GOT3 (cell line): Measurements from ENCODE around the gene ZNF189.

Experiments
- DNase-seq: peaks from one replicate; lab custom pipeline; 2025; ENCODE audit warnings: mixed read lengths; lab: John Stamatoyannopoulos, UW

Gene ZNF189

DNA sequence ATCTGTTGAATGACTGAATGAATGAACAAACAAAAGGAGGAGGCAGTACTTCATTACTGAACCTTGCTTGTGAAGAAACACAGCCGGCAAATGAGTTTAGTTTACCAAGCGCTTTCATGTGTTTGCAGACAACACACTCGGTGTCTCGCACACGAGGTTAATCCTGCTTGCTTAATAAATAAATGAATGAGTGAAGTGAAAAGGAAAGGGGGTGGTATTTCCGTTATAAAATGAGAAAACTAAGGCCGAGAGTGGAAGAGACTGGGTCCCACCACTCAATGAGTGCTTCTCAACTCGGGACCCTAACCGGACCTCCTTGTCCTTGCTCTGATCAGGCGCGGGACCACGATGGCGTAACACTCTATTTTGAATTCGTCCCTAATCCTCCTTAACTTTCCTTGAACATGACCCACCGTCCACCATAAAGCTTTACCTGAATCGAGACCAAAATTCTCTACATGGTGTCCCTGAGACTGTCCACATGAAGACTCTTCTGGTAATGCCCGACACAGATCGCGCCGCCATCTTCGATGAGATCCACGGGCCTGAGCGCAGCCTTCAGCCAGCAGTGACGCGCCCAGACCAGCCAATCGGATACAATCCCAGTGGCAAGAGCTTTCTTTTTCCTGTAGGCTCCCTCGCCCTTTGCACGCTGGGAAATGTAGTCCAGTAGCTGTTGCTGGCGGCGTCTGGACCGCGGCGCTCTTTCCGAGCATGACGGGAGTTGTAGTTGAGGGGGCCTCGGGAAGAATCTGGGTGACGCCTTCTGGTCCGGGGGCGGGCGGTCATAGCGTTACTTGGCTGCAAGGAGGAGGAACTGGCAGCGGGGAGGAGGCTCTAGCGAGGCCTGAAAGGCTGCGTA lies at the start of gene ZNF189, which contains the start of gene MRPL50:
ZNF189 (plus strand) TSS at position 784 of the 862 bp plus-strand sequence. CDS start 306 bp downstream, outside the sequence.
MRPL50 (minus strand) TSS at position 551 of the 862 bp plus-strand sequence; CDS start at position 525, 26 bp downstream.
- DNase-seq: peak; percentile 64

DNA sequence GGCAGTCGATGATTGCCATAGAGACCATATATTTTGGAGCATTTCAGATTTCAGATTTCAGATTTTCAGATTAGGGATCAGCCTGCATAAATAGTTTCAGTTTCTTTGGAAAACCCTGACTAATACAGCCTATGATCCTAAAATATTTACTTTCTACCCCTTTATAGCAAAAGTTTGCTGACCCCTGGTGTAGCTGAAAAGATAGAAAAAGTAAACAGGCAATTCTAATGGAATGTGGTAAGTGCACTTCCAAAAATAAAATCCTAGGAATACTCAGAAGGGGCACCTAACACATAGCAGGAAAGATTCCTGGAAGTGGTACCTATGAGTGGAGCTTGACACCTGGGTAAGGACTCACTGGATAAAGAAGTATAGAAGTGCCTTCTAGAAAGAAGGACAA lies 48.4 kb upstream of the ZNF189 start:
- DNase-seq: no peak

DNA sequence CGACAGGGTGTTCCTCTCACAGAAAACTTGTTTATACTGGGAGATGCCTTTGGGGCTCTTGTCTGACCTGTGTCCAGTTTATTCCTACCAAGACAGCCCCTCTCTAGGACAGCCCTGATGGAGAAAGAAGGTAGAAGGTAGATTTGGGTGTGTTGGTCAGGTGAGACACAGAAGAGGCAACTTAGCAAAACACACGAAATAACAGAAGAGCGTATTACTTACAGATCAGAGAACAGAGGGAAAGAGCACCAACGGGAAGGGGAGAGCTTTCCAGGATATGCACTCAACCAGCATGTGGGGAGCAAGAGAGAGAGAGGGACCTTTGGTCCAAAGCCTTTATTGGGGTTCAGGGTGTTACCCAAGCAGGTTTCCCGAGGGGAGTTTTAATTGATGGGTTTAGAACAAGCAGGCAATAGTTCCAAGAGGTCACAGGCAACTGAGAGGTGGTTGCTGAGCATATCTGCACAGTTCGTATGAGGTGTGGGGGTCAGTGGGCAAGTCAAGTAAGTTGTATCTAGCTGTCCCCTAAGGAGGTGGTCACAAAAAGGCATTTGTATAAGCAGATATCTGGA lies 45.7 kb upstream of the ZNF189 start:
- DNase-seq: no peak

DNA sequence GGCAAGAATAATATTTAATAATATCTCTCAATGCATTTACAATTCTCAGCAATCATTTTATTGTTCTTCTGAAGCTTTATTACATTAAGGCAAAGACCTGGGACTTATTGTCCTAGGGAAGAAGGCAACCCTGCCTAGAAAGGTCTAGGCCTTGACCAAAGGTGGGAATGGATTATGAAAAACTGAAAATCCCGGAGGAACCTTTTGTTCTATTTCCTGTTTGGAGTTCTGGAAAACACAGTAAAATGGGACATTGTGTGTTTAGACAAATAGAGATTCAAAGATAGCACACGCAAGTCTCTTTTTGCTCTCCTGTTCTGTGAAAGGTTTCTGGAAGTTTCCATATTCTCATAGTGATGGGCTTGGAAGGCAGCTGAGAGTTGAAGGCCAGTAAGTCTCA lies 45.0 kb upstream of the ZNF189 start:
- no peak for DNase-seq

DNA sequence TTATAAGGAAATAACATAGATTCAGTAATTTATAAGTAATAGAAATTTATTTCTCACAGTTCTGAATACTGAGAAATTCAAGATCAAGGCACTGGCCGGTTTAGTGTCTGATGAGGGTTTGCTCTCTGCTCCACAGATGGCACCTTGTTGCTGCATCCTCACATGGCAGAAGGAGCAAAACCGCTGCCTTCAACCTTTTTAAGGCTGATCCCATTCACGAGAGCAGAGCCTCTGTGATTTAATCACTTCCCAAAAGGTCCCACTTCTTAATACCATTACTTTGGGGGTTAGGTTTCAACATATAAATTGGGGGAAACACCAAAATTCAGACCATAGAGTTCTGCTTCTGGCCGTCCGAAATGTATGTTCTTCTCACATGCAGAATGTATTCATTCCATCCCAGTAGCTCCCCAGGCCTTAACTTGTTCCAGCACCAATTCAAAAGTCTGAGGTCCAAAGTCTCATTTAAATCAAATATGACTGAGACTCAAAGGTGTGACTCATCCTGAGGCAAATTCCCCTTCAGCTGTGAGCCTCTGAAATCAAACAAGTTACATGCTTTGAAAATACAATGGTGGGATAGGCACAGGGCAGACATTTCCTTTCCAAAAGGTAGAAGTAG lies 44.4 kb upstream of the ZNF189 start:
- DNase-seq: no peak

DNA sequence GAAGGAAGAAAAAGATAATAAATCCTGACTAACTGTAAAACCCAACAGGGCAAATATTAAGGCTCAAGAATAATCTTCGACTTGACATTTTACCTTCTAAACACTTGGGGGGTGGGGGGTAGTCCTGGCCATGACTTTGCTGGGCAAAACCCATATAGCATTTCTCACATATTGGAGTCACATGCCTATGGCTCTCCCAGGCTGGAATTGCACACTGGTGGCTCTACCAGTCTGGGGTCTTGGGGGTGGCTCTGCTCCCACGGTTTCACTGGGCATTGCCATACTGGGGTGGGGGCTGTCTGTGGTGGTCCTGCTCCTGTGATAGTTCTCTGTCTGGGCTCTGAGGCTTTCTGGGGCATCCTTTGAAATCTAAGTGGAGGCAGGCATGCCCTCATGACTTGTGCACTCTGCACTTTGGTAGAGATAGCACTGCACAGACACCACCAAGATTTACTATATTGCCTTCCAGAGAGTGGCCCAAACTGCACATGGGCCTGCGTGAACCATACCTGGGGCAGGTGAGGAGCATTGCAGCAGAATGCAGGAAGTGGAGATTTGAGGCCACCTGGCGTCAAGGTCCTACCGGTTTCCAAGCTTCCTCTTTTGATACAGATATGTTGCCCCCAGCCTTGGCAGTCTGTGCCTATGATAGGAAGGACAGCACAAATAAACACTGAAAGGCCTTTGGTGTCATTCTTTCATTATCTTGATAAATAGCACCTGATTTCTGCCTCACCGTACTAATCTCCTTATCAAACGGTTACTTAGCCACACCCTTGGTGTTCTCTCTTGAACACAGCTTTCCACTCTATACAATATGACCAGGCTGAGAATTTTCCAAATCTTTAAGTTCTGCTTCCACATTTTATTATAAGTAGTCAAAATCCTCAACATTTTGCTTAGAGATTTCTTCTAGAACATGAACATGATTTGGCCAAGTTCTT lies 43.6 kb upstream of the ZNF189 start:
- DNase-seq: no peak

DNA sequence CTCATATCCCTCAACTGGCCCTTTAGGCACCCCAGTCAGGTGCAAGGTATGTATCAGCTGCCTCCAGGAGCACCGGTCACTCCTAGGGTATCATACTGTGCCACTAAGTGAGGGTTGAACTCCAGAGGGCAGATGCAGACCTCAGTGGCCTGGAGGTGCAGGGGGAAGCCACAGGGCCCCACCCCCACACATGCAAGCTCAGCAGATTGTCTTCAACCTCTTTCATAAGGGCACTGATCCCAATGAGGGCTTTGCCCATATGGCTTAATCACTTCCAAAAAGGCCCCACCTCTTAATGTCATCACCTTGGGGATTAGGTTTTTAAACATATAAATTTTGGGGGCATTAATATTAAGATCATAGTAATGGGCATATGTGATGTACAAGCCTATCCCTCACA lies 42.0 kb upstream of the ZNF189 start:
- DNase-seq: no peak

DNA sequence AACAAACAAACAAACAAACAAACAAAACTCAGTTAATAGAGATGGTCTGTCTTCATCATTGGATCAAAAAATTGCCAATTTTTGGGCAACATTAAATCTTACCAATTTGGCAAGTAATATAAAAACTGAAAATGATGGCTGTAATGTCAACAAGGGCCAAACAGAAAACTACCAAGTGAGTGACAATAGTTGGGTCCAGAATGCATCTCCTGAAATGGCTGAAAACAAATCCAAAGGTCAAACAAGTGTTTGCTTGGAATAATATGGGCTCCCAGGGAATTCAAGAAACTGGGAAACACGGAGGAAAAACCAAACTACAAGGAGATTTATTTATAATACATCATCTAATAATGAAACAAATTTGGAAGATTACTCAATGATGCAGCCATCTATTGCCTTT lies 39.0 kb upstream of the ZNF189 start:
- DNase-seq: no peak

DNA sequence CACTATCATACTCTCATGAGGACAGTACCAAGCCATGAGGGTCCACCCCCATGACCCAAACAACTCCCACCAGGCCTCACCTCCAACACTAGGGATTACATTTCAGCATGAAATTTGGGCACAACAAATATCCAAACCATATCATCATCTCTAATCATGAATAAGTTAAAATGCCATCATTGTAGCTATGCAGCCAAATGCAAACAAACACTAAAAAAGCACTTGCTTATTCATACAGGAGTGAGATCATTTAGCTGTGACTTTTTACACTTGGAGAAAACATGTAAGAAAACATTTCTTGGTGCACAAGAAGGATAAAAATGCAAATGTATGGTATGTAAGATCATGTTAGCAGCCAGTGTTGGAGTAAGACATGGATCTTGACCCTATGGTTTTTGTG lies 38.0 kb upstream of the ZNF189 start:
- DNase-seq: no peak

DNA sequence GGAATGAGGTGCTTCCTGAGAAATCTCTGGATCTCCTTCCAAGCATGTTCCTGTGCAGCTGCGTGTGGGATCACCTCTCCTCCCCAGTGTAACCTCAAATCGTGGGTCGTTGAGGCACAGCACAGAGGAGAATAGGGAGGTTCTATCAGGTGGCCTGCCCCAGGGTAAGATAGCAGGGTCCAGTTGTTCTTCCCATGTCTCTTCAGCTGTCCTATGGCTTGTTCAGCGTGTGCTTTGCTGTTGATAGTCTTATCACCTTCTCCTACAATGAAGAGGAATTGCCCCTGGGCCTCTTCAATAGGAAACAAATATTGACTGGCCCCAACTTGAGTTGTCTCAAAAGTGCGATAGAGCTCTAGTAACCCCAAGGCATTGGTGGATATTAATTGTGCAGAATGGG lies 36.2 kb upstream of the ZNF189 start:
- DNase-seq: no peak

DNA sequence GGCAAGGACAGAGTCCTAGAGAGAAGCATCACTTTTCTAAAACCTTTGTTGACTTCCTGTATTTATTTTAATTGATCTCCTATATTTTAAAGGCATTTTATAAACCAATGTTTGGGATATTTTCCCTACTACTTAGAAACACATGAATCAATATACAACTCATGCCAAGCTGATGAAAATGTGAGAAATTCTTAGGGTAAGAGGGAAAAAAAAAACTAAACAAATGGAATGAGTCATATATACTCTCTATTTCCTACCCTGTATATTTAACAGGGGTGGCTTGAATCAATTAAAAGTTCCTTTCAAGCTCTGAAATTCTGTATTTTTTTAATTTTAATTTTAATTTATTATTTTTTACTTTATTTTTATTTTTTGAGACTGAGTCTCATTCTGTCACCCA lies 33.5 kb upstream of the ZNF189 start:
- no peak for DNase-seq

DNA sequence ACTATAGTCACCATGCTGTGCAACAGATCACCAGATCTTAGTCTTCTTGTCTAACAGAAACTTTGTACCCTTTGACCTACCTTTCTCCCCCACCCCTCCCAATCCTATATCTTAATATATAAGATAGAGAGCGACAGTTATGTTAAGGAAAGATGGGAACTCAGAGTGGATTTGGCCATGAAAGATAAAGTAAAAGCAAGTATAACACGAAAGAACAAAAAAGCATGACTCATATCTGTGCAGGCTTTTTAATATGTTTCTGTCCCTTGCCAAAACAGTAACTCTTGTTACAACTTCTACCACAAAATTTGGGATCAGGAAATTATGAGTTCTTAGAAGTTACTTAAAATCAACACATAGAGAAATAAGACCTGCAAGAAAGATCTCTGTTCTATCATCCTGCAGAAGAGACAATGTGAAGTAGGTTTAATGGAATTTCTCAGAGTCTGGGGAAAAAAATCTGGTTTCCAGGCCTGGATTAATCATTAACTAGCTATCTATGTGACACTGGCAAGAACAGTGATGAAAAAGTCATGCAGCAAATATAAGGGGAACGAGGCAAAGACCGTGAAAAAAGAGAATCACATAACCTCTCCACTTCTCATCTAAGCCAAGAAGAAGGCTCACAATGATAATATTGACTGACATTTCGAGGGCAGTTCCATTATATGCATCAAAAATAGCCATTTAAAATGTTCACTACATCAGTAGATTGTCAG lies 32.5 kb upstream of the ZNF189 start:
- DNase-seq: no peak

DNA sequence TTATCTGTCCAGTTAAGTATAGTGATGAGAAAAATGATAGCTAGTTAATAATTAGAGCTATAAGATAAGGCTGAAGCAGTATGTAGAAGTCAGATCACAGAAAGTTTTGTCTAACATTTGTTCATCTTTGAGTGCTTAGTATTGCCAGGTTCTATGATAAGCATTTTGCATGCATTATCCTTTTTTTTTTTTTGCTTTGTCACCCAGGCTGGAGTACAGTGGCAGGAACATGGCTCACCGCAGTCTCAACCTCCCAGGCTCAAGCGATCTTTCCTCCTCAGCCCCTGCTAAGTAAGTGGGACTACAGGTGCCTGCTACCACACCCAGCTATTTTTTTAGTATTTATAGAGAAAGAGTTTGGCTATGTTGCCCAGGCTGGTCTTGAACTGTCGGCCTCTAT lies 31.3 kb upstream of the ZNF189 start:
- DNase-seq: no peak

DNA sequence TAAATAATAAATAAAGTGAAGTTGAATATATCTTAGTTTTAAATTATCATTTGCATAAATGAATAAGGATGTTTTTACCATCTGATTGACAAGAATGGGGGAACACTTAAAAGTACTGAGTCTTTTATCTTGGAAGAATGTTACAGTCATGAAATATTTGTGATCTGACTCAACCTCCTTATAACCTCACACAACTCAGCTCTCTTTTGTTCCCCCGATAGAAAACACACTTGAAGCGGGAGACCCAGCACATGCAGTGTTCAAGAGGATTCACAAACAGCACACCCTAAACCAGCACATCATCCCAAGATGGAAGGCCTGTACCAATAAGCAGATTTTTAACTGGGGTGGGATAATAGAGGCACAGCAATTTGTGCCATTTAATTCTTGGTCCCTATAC lies 29.4 kb upstream of the ZNF189 start:
- no peak for DNase-seq

DNA sequence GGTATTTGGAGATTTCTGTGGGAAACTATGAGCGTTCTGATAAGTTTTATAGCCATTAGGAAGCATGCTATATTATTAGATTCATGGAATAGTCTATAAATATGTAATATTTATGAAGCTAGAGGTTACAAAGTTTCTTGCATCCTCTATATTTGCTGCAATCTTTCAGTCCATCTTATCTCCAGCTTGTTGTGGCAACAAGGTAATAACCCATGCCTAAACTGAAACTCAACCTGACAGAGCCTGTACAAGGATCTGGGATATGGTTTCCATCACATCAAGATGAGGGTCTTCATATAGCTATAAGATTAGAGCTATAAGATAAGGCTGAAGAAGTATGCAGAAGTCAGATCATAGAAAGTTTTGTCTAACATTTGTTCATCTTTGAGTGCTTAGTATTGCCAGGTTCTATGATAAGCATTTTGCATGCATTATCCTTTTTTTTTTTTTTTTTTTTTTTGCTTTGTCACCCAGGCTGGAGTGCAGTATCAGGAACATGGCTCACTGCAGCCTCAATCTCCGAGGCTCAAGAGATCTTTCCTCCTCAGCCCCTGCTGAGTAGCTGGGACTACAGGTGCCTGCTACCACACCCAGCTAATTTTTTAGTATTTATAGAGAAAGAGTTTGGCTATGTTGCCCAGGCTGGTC lies 28.6 kb upstream of the ZNF189 start:
- DNase-seq: no peak

DNA sequence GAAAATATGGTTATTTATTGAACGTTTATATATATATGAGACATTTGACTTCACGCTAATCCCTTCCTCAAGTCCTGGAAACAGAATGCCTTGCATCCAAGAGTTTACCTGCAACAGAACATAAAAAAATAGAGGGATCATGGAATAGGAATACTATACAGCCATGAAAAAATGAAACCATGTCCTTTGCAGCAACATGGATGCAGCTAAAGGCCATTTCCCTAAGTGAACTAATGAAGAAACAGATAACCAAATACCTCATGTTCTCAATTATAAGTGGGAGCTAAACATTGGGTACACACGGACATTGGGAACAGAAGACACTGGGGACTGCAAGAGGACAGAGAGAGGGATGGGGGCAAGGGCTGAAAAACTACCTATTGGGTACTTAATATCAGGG lies 26.8 kb upstream of the ZNF189 start:
- no peak for DNase-seq

DNA sequence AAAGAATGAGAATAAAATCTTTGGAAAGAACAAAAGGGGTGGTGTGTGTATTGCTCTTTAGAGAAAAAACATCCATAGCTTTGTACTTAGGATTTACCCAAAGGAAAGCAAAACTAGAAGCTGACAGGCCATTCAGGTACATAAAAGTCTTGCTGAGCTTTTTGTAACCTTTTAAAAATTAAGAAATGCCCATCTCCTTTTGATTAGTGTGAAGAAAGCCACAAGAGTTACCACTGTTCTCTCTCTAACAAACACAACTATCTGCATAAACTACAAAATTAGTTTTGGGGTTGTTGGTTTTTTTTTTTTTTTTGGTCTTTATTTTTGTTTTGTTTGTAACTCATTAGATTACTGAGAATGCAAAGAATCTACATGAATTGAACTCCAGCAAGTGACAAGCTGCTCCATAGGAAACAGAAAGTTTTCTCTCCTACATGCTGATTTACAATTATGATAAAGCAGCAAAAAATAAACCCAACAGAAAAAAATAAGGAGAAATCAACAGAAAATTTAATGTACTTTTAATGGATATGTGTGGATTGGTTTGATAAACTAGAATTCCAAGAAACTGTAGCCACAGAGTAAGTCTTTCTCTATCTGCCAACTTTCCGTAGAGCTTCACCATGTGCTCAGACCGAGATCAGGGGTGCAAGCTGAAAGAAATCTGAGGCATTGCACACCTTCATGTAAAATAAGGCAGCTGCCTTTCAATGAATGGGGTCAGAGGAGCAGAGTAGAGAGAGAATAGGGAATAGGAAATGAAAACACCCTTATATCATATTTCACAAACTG lies 26.1 kb upstream of the ZNF189 start:
- DNase-seq: no peak

DNA sequence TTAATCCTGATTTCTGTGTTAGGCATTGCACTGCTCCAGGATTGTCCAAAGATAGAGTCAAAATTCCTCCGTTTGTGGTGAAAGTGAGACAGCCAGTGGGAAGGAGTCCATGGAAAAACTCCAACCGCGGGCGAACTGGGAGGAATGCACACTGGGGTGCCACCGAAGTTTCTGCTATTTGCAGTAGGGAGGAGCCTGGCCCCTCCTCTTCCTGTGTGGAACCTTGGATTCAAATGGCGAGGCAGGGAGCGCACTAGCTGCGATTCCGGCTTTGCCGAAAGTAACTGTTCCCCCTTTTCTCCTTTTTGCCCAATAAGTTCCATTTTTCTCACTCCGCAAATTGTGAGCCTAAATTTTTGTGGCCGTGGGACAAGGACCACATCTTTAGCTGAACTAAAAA lies 23.1 kb upstream of the ZNF189 start:
- DNase-seq: no peak

DNA sequence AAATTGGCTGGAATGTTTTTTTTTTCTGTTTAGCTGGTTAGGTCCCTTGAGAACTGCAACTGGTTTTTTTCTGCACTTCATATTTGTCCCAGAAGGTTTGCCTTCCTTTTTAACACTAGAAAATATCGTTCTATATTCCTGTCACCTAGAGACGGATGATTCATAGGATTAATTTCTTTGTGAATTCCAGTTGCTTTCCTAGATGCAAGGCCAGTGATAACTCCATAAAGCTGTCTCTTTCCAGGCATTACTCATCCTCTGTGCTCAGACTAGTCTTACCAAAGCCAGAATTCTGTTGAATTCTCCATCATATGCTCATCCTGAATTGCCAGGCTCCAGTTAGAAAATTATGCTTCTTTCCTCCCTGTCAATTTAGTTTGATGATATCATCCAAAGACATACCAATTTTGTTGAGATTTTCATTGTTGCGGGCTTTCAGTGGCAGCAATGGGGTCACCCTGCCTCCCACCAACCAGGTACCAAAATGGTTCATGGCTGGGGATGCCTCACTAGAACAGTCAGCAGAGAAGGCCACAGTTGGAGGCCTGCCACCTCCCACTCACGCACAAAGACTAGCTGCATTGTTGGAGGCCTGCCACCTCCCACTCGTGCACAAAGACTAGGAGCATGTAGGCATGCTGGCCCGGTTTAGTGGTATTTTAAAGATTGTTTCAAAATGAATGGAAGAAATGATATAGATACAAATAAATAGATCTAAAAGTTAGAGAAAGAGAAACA lies 22.4 kb upstream of the ZNF189 start:
- DNase-seq: no peak
